PC-3 (cell line): ENCODE measurements around the gene CFAP45. TPM values are rescaled to one million over a fixed set of nuclear protein-coding genes. Genes with fewer than 3 reads are reported as not detected.

Experiments used
- ATAC-seq: fragments of 200-7000 bp; cut with Tn5 transposase; 2 replicates; pipeline ENCODE4 v1.9.1; 2020; ENCODE audit warnings: mild to moderate bottlenecking, moderate library complexity
- BruUV-seq: library from RNA; stranded (reverse); fragments of 400-500 nt; replicated peaks from 2 replicates; lab custom pipeline; 2021; lab: Mats Ljungman, UMichigan
- CTCF ChIA-PET: fragments of 300-600 bp; sonication (Branson Sonifier 250); formaldehyde crosslinking; loops from one replicate; lab custom pipeline; 2022; ENCODE audit warnings: antibody characterized with exemption; lab: Charles Lee
- POLR2A ChIA-PET: fragments of 300-600 bp; sonication (Branson Sonifier 250); formaldehyde crosslinking; loops from one replicate; lab custom pipeline; 2022; ENCODE audit warnings: antibody characterized with exemption; ENCODE audit not compliant: unreplicated experiment; lab: Charles Lee
- DNase-seq: peaks from one replicate; pipeline ENCODE4 v3.0.0-alpha.2; 2015
- H2AFZ ChIP-seq: fragments of 300-600 bp; sonication (generic); 2 replicates; pipeline ENCODE4 v1.6.0; 2016; ENCODE audit warnings: antibody characterized with exemption, low read length
- H3F3A ChIP-seq: fragments of 300-600 bp; sonication (generic); one replicate; pipeline ENCODE4 v1.6.0; 2017; ENCODE audit warnings: antibody characterized with exemption, low read length, control low read depth, mild to moderate bottlenecking; ENCODE audit not compliant: unreplicated experiment
- H3K27ac ChIP-seq: fragments of 300-600 bp; sonication (generic); 2 replicates; pipeline ENCODE4 v1.5.1; 2016; ENCODE audit warnings: mild to moderate bottlenecking, low read length
- H3K27me3 ChIP-seq: fragments of 300-600 bp; sonication (generic); 2 replicates; pipeline ENCODE4 v1.6.1; 2016; ENCODE audit warnings: low read length, mixed read lengths
- H3K36me3 ChIP-seq: fragments of 300-600 bp; sonication (generic); 2 replicates; pipeline ENCODE4 v1.6.1; 2016; ENCODE audit warnings: low read depth, mixed run types, low read length, mixed read lengths
- H3K4me1 ChIP-seq: fragments of 300-600 bp; sonication (generic); 2 replicates; pipeline ENCODE4 v1.5.1; 2016; ENCODE audit warnings: low read length; ENCODE audit not compliant: insufficient read depth
- H3K4me2 ChIP-seq: fragments of 300-600 bp; sonication (generic); 2 replicates; pipeline ENCODE4 v1.6.0; 2016; ENCODE audit warnings: low read length
- H3K4me3 ChIP-seq: fragments of 300-600 bp; sonication (generic); 2 replicates; pipeline ENCODE4 v1.5.1; 2016; ENCODE audit warnings: mild to moderate bottlenecking, low read length, mixed read lengths
- H3K79me2 ChIP-seq: fragments of 300-600 bp; sonication (generic); 2 replicates; pipeline ENCODE4 v1.6.1; 2017; ENCODE audit warnings: low read length, mixed read lengths
- H3K9ac ChIP-seq: fragments of 300-600 bp; sonication (generic); 2 replicates; pipeline ENCODE4 v1.6.0; 2016; ENCODE audit warnings: mild to moderate bottlenecking, low read length
- H3K9me2 ChIP-seq: fragments of 300-600 bp; sonication (generic); replicated peaks from 2 replicates; pipeline ENCODE4 v1.6.1; 2016; ENCODE audit warnings: mixed run types, low read length, mixed read lengths
- H3K9me3 ChIP-seq: fragments of 300-600 bp; sonication (generic); 2 replicates; pipeline ENCODE4 v1.6.1; 2016; ENCODE audit warnings: low read length, mixed read lengths
- H4K20me1 ChIP-seq: fragments of 300-600 bp; sonication (generic); 2 replicates; pipeline ENCODE4 v1.6.1; 2016; ENCODE audit warnings: low read length, mixed read lengths
- EZH2 ChIP-seq: fragments of 300-600 bp; sonication (generic); IDR thresholded peaks from one replicate; pipeline ENCODE4 v1.6.1; 2017; ENCODE audit warnings: antibody characterized with exemption, mild to moderate bottlenecking, low read length; ENCODE audit not compliant: unreplicated experiment
- EZH2phosphoT487 ChIP-seq: fragments of 300-600 bp; sonication (generic); IDR thresholded peaks from 2 replicates; pipeline ENCODE4 v1.6.1; 2018; ENCODE audit warnings: mild to moderate bottlenecking, antibody characterized with exemption, low read length, borderline replicate concordance
- intact Hi-C: fragments of 100-400 bp; cut with micrococcal nuclease; formaldehyde crosslinking; loops from 2 replicates; pipeline ENCODE4 v1.9.0; 2023
- microRNA-seq: library from miRNA; unstranded; fragments of <30 nt; microRNA quantifications from one replicate; pipeline ENCODE4 v1.1.0, GENCODE V29; 2020; ENCODE audit not compliant: unreplicated experiment
- total RNA-seq: library from RNA; depleted of rRNA; stranded (reverse); fragments of >200 nt; gene quantifications from 2 replicates; pipeline ENCODE4 v1.2.3, GENCODE V29; 2014; rRNA removed
- TF ChIP-seq, protein P1 (sequence below): fragments of 300-600 bp; sonication (generic); conservative IDR thresholded peaks from 2 replicates; pipeline ENCODE4 v1.5.1; 2017; ENCODE audit warnings: antibody characterized with exemption, low read depth, mild to moderate bottlenecking, low read length

The CFAP45 gene
- total RNA-seq, 1 experiment from 2014 or later = 1.6 TPM

DNA sequence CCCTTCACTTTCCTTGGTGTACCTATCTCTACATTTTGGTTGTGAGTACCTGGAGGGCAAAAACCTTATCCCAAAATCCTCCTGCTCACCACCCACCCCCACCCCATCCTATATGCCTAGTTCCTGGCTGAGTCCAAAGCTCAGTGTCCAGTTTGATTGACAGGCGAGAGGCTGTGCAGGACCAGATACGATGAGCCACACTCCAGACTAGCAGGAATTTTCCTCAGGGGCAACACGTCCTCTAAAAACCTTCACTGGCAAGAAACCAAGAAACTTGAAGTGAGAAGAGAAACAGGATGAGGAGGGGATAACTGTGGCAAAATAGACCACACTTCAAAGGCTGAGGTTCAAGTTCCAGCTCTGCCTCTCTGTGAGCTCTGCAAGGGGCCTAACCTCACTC, 74.4 kb downstream of the CFAP45 start:
- TF ChIP-seq, protein P1, sequence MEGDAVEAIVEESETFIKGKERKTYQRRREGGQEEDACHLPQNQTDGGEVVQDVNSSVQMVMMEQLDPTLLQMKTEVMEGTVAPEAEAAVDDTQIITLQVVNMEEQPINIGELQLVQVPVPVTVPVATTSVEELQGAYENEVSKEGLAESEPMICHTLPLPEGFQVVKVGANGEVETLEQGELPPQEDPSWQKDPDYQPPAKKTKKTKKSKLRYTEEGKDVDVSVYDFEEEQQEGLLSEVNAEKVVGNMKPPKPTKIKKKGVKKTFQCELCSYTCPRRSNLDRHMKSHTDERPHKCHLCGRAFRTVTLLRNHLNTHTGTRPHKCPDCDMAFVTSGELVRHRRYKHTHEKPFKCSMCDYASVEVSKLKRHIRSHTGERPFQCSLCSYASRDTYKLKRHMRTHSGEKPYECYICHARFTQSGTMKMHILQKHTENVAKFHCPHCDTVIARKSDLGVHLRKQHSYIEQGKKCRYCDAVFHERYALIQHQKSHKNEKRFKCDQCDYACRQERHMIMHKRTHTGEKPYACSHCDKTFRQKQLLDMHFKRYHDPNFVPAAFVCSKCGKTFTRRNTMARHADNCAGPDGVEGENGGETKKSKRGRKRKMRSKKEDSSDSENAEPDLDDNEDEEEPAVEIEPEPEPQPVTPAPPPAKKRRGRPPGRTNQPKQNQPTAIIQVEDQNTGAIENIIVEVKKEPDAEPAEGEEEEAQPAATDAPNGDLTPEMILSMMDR = no peak
- TF ChIP-seq EZH2 = no peak
- no peak for TF ChIP-seq EZH2phosphoT487
- no peak for DNase-seq
- POLR2A ChIA-PET = no interaction called here

DNA sequence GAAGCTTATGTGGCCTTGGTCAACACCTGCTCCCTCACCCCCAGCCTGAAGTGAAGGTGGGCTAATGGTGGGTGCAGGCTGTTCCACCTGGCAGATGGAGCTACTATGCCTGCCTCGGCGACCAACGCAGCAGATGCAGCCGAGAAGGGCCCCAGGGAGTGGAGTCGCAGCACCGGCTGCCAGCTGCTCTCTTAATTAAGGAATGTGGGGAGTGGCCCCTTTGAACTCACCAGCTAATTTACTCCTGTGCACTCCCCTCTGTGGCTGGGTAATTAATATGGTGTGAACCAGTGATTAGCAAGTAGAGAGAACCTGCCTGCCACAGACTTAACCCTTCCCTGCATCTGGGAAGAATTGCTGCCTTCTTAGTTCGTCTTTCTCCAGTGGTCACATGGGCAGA, 76.6 kb downstream of the CFAP45 start:
- CTCF ChIA-PET = no interaction called here
- Histone ChIP-seq H3K4me1 (0 out of 2 replicates have a peak, but pooled peaks cover under 1% of the 10 kb centered on the region), H3K9me3 (no peaks in the 10 kb centered on the region), H3K9me2 (no peaks in the 10 kb centered on the region), H4K20me1 (no peaks in the 10 kb centered on the region), H3K36me3 (no peaks in the 10 kb centered on the region), H2AFZ (no peak overlapping the region), H3F3A (no peaks in the 10 kb centered on the region), H3K4me3 (no peak overlapping the region), H3K9ac (no peak overlapping the region), H3K79me2 (no peaks in the 10 kb centered on the region), H3K27me3 (no peaks in the 10 kb centered on the region), H3K27ac (no peak overlapping the region), H3K4me2 (no peak overlapping the region)
- DNase-seq = no peak
- no TSS peak for BruUV-seq
- no peak for TF ChIP-seq EZH2
- TF ChIP-seq EZH2phosphoT487 = no peak
- TF ChIP-seq, protein P1 = no peak
- intact Hi-C loops = no loop called here
- ATAC-seq = no peak
- POLR2A ChIA-PET = no interaction called here

More for the DNA sequence above, 74.4 kb downstream of the CFAP45 start:
- intact Hi-C loops = no loop called here
- H3K36me3 ChIP-seq = no peaks in the 10 kb centered on the region
- CTCF ChIA-PET = no interaction called here
- ATAC-seq = no peak
- BruUV-seq = no TSS peak
- no peaks in the 10 kb centered on the region for H3K79me2 ChIP-seq
- H3K4me2 ChIP-seq = no peak overlapping the region
- no peaks in the 10 kb centered on the region for H3K4me1 ChIP-seq
- H3K9ac ChIP-seq = no peak overlapping the region
- no peaks in the 10 kb centered on the region for H3K9me2 ChIP-seq
- H3K4me3 ChIP-seq = no peak overlapping the region
- no peak overlapping the region for H2AFZ ChIP-seq
- H3K27me3 ChIP-seq = no peaks in the 10 kb centered on the region
- H3K27ac ChIP-seq = no peak overlapping the region
- H4K20me1 ChIP-seq = no peaks in the 10 kb centered on the region
- no peaks in the 10 kb centered on the region for H3K9me3 ChIP-seq
- no peaks in the 10 kb centered on the region for H3F3A ChIP-seq

Small RNAs within 50 kb of the gene (microRNA-seq; reads per million reads assigned to microRNA genes)
- gene MIR4259 = not detected

Other genes with a start within 250 kb of the CFAP45 start
- not detected in 2 replicates for gene CRP, start 185.6 kb downstream of the CFAP45 start, total RNA-seq
- gene DUSP23, start 119.2 kb downstream of the CFAP45 start, total RNA-seq = 20.4 and 27.6 TPM in 2 replicates
- gene FCRL6, start 97.8 kb downstream of the CFAP45 start, total RNA-seq = not detected in 2 replicates
- gene SLAMF8, start 73.3 kb downstream of the CFAP45 start, total RNA-seq = not detected in 2 replicates
- 0.29 and 0.47 TPM in 2 replicates for gene VSIG8, start 37.5 kb downstream of the CFAP45 start, total RNA-seq
- 1,281 and 1,584 TPM in 2 replicates for gene TAGLN2, start 25.3 kb upstream of the CFAP45 start, total RNA-seq
- gene IGSF9, start 45.4 kb upstream of the CFAP45 start, total RNA-seq = 15.6 and 19.9 TPM in 2 replicates
- 5.9 and 8.7 TPM in 2 replicates for gene SLAMF9, start 54.1 kb upstream of the CFAP45 start, total RNA-seq
- gene PIGM, start 131.8 kb upstream of the CFAP45 start, total RNA-seq = 6.7 and 6.9 TPM in 2 replicates
- gene KCNJ10, start 170.0 kb upstream of the CFAP45 start, total RNA-seq = 0.15 TPM in 1 of 2 replicates, not detected in the other
- not detected in 2 replicates for gene KCNJ9, start 181.4 kb upstream of the CFAP45 start, total RNA-seq
- 37.1 and 49.1 TPM in 2 replicates for gene IGSF8, start 198.5 kb upstream of the CFAP45 start, total RNA-seq
- not detected in 2 replicates for gene ATP1A2, start 215.6 kb upstream of the CFAP45 start, total RNA-seq